ENCODE measurements around the gene PCDH9.

The PCDH9 gene

GRCh38 chr13:66837246-66837645, 392.9 kb downstream of the PCDH9 start:
- H3K9me3 Mint-ChIP-seq: no peaks in the 10 kb centered on the region
- no peaks in the 10 kb centered on the region for H3K27me3 Mint-ChIP-seq (ENCODE audit: low read depth)
- no peak overlapping the region for H3K27ac Mint-ChIP-seq
- H3K4me3 Mint-ChIP-seq: no peak overlapping the region
- no peaks in the 10 kb centered on the region for H3K4me1 Mint-ChIP-seq (ENCODE audit: low read depth)
- no peaks in the 10 kb centered on the region for H3K36me3 Mint-ChIP-seq (ENCODE audit: low read depth)

GRCh38 chr13:66835040-66835628, 395.0 kb downstream of the PCDH9 start:
- Mint-ChIP-seq H3K27me3 (ENCODE audit: low read depth) (no peaks in the 10 kb centered on the region), H3K4me1 (ENCODE audit: low read depth) (no peaks in the 10 kb centered on the region), H3K4me3 (no peak overlapping the region), H3K36me3 (ENCODE audit: low read depth) (no peaks in the 10 kb centered on the region), H3K9me3 (no peaks in the 10 kb centered on the region), H3K27ac (no peak overlapping the region)

GRCh38 chr13:66830940-66831716, 399.0 kb downstream of the PCDH9 start:
- H3K36me3 Mint-ChIP-seq (ENCODE audit: low read depth): no peaks in the 10 kb centered on the region
- H3K27ac Mint-ChIP-seq: no peak overlapping the region
- no peaks in the 10 kb centered on the region for H3K4me1 Mint-ChIP-seq (ENCODE audit: low read depth)
- H3K9me3 Mint-ChIP-seq: no peaks in the 10 kb centered on the region
- no peaks in the 10 kb centered on the region for H3K27me3 Mint-ChIP-seq (ENCODE audit: low read depth)
- no peak overlapping the region for H3K4me3 Mint-ChIP-seq

- Mint-ChIP-seq H3K4me1 (ENCODE audit: low read depth) (no peaks in the 10 kb centered on the region), H3K27me3 (ENCODE audit: low read depth) (no peaks in the 10 kb centered on the region), H3K9me3 (no peaks in the 10 kb centered on the region), H3K4me3 (no peak overlapping the region), H3K36me3 (ENCODE audit: low read depth) (no peaks in the 10 kb centered on the region), H3K27ac (no peak overlapping the region)
These were observed 400.3 kb downstream of the PCDH9 start for GRCh38 chr13:66829803-66830202.

GRCh38 chr13:66826398-66826797, 403.7 kb downstream of the PCDH9 start:
- H3K4me1 Mint-ChIP-seq (ENCODE audit: low read depth): no peaks in the 10 kb centered on the region
- H3K36me3 Mint-ChIP-seq (ENCODE audit: low read depth): no peaks in the 10 kb centered on the region
- H3K9me3 Mint-ChIP-seq: no peaks in the 10 kb centered on the region
- no peaks in the 10 kb centered on the region for H3K27me3 Mint-ChIP-seq (ENCODE audit: low read depth)
- H3K27ac Mint-ChIP-seq: no peak overlapping the region
- no peak overlapping the region for H3K4me3 Mint-ChIP-seq

- Mint-ChIP-seq H3K4me1 (ENCODE audit: low read depth) (no peaks in the 10 kb centered on the region), H3K4me3 (no peak overlapping the region), H3K27ac (no peak overlapping the region), H3K9me3 (no peaks in the 10 kb centered on the region), H3K36me3 (ENCODE audit: low read depth) (no peaks in the 10 kb centered on the region), H3K27me3 (ENCODE audit: low read depth) (no peaks in the 10 kb centered on the region)
These were observed 408.6 kb downstream of the PCDH9 start for GRCh38 chr13:66821551-66821950.

- Mint-ChIP-seq H3K36me3 (ENCODE audit: low read depth) (no peaks in the 10 kb centered on the region), H3K4me3 (no peak overlapping the region), H3K9me3 (no peaks in the 10 kb centered on the region), H3K27ac (no peak overlapping the region), H3K4me1 (ENCODE audit: low read depth) (no peaks in the 10 kb centered on the region), H3K27me3 (ENCODE audit: low read depth) (no peaks in the 10 kb centered on the region)
These were observed 418.7 kb downstream of the PCDH9 start for GRCh38 chr13:66811455-66811854.

- no peaks in the 10 kb centered on the region for H3K36me3 Mint-ChIP-seq (ENCODE audit: low read depth)
- no peaks in the 10 kb centered on the region for H3K27me3 Mint-ChIP-seq (ENCODE audit: low read depth)
- H3K4me3 Mint-ChIP-seq: no peak overlapping the region
- no peak overlapping the region for H3K27ac Mint-ChIP-seq
- H3K9me3 Mint-ChIP-seq: no peaks in the 10 kb centered on the region
- H3K4me1 Mint-ChIP-seq (ENCODE audit: low read depth): no peaks in the 10 kb centered on the region
These were observed 420.7 kb downstream of the PCDH9 start for GRCh38 chr13:66809485-66809884.

- H3K36me3 Mint-ChIP-seq (ENCODE audit: low read depth): no peaks in the 10 kb centered on the region
- no peaks in the 10 kb centered on the region for H3K4me1 Mint-ChIP-seq (ENCODE audit: low read depth)
- no peak overlapping the region for H3K27ac Mint-ChIP-seq
- H3K9me3 Mint-ChIP-seq: no peaks in the 10 kb centered on the region
- H3K4me3 Mint-ChIP-seq: no peak overlapping the region
- no peaks in the 10 kb centered on the region for H3K27me3 Mint-ChIP-seq (ENCODE audit: low read depth)
These were observed 422.9 kb downstream of the PCDH9 start for GRCh38 chr13:66807251-66807650.

- H3K9me3 Mint-ChIP-seq: no peaks in the 10 kb centered on the region
These were observed 424.5 kb downstream of the PCDH9 start for GRCh38 chr13:66805657-66806056.

GRCh38 chr13:66803808-66804456, 426.2 kb downstream of the PCDH9 start:
- H3K27ac Mint-ChIP-seq: no peak overlapping the region
- H3K36me3 Mint-ChIP-seq (ENCODE audit: low read depth): no peaks in the 10 kb centered on the region
- no peaks in the 10 kb centered on the region for H3K4me1 Mint-ChIP-seq (ENCODE audit: low read depth)
- no peaks in the 10 kb centered on the region for H3K27me3 Mint-ChIP-seq (ENCODE audit: low read depth)
- no peak overlapping the region for H3K4me3 Mint-ChIP-seq
- H3K9me3 Mint-ChIP-seq: no peaks in the 10 kb centered on the region

More at GRCh38 chr13:66805657-66806056, 424.5 kb downstream of the PCDH9 start:
- no peaks in the 10 kb centered on the region for H3K4me1 Mint-ChIP-seq (ENCODE audit: low read depth)
- H3K27me3 Mint-ChIP-seq (ENCODE audit: low read depth): no peaks in the 10 kb centered on the region
- H3K27ac Mint-ChIP-seq: no peak overlapping the region
- H3K36me3 Mint-ChIP-seq (ENCODE audit: low read depth): no peaks in the 10 kb centered on the region
- H3K4me3 Mint-ChIP-seq: no peak overlapping the region

GRCh38 chr13:66803013-66803807, 426.9 kb downstream of the PCDH9 start:
- H3K4me3 Mint-ChIP-seq: no peak overlapping the region
- no peak overlapping the region for H3K27ac Mint-ChIP-seq
- no peaks in the 10 kb centered on the region for H3K9me3 Mint-ChIP-seq
- H3K4me1 Mint-ChIP-seq (ENCODE audit: low read depth): no peaks in the 10 kb centered on the region
- no peaks in the 10 kb centered on the region for H3K36me3 Mint-ChIP-seq (ENCODE audit: low read depth)
- no peaks in the 10 kb centered on the region for H3K27me3 Mint-ChIP-seq (ENCODE audit: low read depth)

- Mint-ChIP-seq H3K4me1 (ENCODE audit: low read depth) (no peaks in the 10 kb centered on the region), H3K9me3 (no peaks in the 10 kb centered on the region), H3K27ac (no peak overlapping the region), H3K36me3 (ENCODE audit: low read depth) (no peaks in the 10 kb centered on the region), H3K27me3 (ENCODE audit: low read depth) (no peaks in the 10 kb centered on the region), H3K4me3 (no peak overlapping the region)
These were observed 434.5 kb downstream of the PCDH9 start for GRCh38 chr13:66795636-66796035.

GRCh38 chr13:66794340-66795031, 435.6 kb downstream of the PCDH9 start:
- Mint-ChIP-seq H3K36me3 (ENCODE audit: low read depth) (no peaks in the 10 kb centered on the region), H3K4me3 (no peak overlapping the region), H3K27me3 (ENCODE audit: low read depth) (no peaks in the 10 kb centered on the region), H3K27ac (no peak overlapping the region), H3K4me1 (ENCODE audit: low read depth) (no peaks in the 10 kb centered on the region), H3K9me3 (no peaks in the 10 kb centered on the region)
